ENCODE measurements around the gene HTR7.

The HTR7 gene

GRCh38 chr10:90741926-90742565, 115.8 kb downstream of the HTR7 start:
- no peak for TF ChIP-seq CTCF (IDR thresholded peaks at IDR 0.05; ENCODE audit: control insufficient read depth, insufficient read depth, low read depth, low read length, missing control alignments)
- no peak for DNase-seq (ENCODE audit: low read depth)
- no peak overlapping the region for H3K4me3 ChIP-seq (ENCODE audit: control insufficient read depth, low read depth, low read length)

GRCh38 chr10:90740265-90740664, 117.6 kb downstream of the HTR7 start:
- no peak for TF ChIP-seq CTCF (IDR thresholded peaks at IDR 0.05; ENCODE audit: control insufficient read depth, insufficient read depth, low read depth, low read length, missing control alignments)
- no peak overlapping the region for H3K4me3 ChIP-seq (ENCODE audit: control insufficient read depth, low read depth, low read length)
- DNase-seq (ENCODE audit: low read depth): no peak

GRCh38 chr10:90738885-90739284, 119.0 kb downstream of the HTR7 start:
- no peak for TF ChIP-seq CTCF (IDR thresholded peaks at IDR 0.05; ENCODE audit: control insufficient read depth, insufficient read depth, low read depth, low read length, missing control alignments)
- no peak for DNase-seq (ENCODE audit: low read depth)
- H3K4me3 ChIP-seq (ENCODE audit: control insufficient read depth, low read depth, low read length): no peak overlapping the region

- TF ChIP-seq CTCF (IDR thresholded peaks at IDR 0.05; ENCODE audit: control insufficient read depth, insufficient read depth, low read depth, low read length, missing control alignments): no peak
- no peak for DNase-seq (ENCODE audit: low read depth)
- no peak overlapping the region for H3K4me3 ChIP-seq (ENCODE audit: control insufficient read depth, low read depth, low read length)
These were observed 123.4 kb downstream of the HTR7 start for GRCh38 chr10:90734415-90734814.

GRCh38 chr10:90732581-90732980, 125.3 kb downstream of the HTR7 start:
- H3K4me3 ChIP-seq (ENCODE audit: control insufficient read depth, low read depth, low read length): no peak overlapping the region
- DNase-seq (ENCODE audit: low read depth): no peak
- no peak for TF ChIP-seq CTCF (IDR thresholded peaks at IDR 0.05; ENCODE audit: control insufficient read depth, insufficient read depth, low read depth, low read length, missing control alignments)

- TF ChIP-seq CTCF (IDR thresholded peaks at IDR 0.05; ENCODE audit: control insufficient read depth, insufficient read depth, low read depth, low read length, missing control alignments): no peak
- no peak for DNase-seq (ENCODE audit: low read depth)
- no peak overlapping the region for H3K4me3 ChIP-seq (ENCODE audit: control insufficient read depth, low read depth, low read length)
These were observed 134.3 kb downstream of the HTR7 start for GRCh38 chr10:90723416-90724068.
